Measurements from ENCODE around the gene SELENBP1.

DNA sequence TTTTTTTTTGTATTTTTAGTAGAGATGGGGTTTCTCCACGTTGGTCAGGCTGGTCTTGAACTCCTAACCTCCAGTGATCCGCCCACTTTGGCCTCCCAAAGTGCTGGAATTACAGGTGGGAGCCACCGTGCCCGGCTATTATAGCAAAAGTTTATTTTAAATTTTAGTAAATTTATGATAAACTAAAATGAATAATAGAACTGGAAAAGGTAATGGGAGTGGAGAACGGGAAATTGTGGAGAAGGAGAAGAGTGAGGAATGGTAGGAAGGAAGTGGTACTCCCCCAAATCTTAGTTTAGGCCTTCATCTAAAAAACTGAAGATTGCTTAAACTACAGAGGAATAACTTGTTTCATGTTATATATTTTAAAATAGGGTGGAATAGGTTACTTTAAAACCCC, 37.7 kb downstream of the SELENBP1 start:
- TF ChIP-seq TAF1 (IDR thresholded peaks at IDR 0.05; ENCODE audit: borderline replicate concordance, low read depth, low read length), result no peak
- no peak for TF ChIP-seq POLR2AphosphoS5 (IDR thresholded peaks at IDR 0.05; ENCODE audit: low read depth, low read length)
- no peak for TF ChIP-seq EP300 (IDR thresholded peaks at IDR 0.05; ENCODE audit: borderline replicate concordance in 1 of 2, low read depth in 1 of 2, low read length in 1 of 2)
- TF ChIP-seq, protein P1, sequence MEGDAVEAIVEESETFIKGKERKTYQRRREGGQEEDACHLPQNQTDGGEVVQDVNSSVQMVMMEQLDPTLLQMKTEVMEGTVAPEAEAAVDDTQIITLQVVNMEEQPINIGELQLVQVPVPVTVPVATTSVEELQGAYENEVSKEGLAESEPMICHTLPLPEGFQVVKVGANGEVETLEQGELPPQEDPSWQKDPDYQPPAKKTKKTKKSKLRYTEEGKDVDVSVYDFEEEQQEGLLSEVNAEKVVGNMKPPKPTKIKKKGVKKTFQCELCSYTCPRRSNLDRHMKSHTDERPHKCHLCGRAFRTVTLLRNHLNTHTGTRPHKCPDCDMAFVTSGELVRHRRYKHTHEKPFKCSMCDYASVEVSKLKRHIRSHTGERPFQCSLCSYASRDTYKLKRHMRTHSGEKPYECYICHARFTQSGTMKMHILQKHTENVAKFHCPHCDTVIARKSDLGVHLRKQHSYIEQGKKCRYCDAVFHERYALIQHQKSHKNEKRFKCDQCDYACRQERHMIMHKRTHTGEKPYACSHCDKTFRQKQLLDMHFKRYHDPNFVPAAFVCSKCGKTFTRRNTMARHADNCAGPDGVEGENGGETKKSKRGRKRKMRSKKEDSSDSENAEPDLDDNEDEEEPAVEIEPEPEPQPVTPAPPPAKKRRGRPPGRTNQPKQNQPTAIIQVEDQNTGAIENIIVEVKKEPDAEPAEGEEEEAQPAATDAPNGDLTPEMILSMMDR (IDR thresholded peaks at IDR 0.05), result no peak
- no peak for TF ChIP-seq FOSL2 (IDR thresholded peaks at IDR 0.05; ENCODE audit: borderline replicate concordance, low read depth)
- no peak for TF ChIP-seq NRF1 (IDR thresholded peaks at IDR 0.05; ENCODE audit: low read depth, low read length)
- no peak for TF ChIP-seq SIN3A (IDR thresholded peaks at IDR 0.05; ENCODE audit: borderline replicate concordance, low read depth, low read length)
- TF ChIP-seq NFIC (IDR thresholded peaks at IDR 0.05; ENCODE audit: borderline replicate concordance), result no peak
- no peak for TF ChIP-seq ELF1 (IDR thresholded peaks at IDR 0.05)
